SK-N-SH treated with all-trans-retinoic acid at 6 μM for 48 hours (cell line): Measurements from ENCODE around the gene USF3.

Experiments
- ATAC-seq: fragments of 200-7000 bp; cut with Tn5 transposase; 3 replicates; pipeline ENCODE4 v1.9.1; 2020; ENCODE audit warnings: mild to moderate bottlenecking, moderate library complexity
- ARNTL ChIP-seq: fragments of 450-650 bp; formaldehyde crosslinking; IDR thresholded peaks from 2 replicates; pipeline ENCODE4 v1.5.0; 2020; ENCODE audit warnings: low read depth, mild to moderate bottlenecking, moderate library complexity, borderline replicate concordance
- BACH2 ChIP-seq: fragments of 250-450 bp; sonication (Bioruptor Pico); IDR thresholded peaks from 2 replicates; pipeline ENCODE4 v1.9.0; 2021; ENCODE audit warnings: mild to moderate bottlenecking, borderline replicate concordance
- CSDC2 ChIP-seq: fragments of 250-450 bp; sonication (Bioruptor Pico); IDR thresholded peaks from 2 replicates; pipeline ENCODE4 v1.5.0; 2020; ENCODE audit warnings: mild to moderate bottlenecking, moderate library complexity
- GLIS3 ChIP-seq: fragments of 250-450 bp; sonication (Bioruptor Pico); IDR thresholded peaks from 2 replicates; pipeline ENCODE4 v1.5.0; 2020; ENCODE audit warnings: mild to moderate bottlenecking, moderate library complexity
- ISL1 ChIP-seq: fragments of 250-450 bp; sonication (Bioruptor Pico); IDR thresholded peaks from 2 replicates; pipeline ENCODE4 v2.1.2; 2022; ENCODE audit warnings: mild to moderate bottlenecking, moderate library complexity
- OSR1 ChIP-seq: fragments of 250-450 bp; sonication (Bioruptor Pico); IDR thresholded peaks from 2 replicates; pipeline ENCODE4 v1.8.0; 2022; ENCODE audit warnings: moderate library complexity, mild to moderate bottlenecking, inconsistent platforms
- PPARA ChIP-seq: fragments of 250-450 bp; sonication (Bioruptor Pico); IDR thresholded peaks from 2 replicates; pipeline ENCODE4 v1.5.0; 2020; ENCODE audit warnings: mild to moderate bottlenecking, borderline replicate concordance
- RARB ChIP-seq: fragments of 250-450 bp; sonication (Bioruptor Pico); IDR thresholded peaks from 2 replicates; pipeline ENCODE4 v1.8.0; 2021; ENCODE audit warnings: mild to moderate bottlenecking, moderate library complexity
- SNAI2 ChIP-seq: fragments of 250-450 bp; sonication (Bioruptor Pico); IDR thresholded peaks from 2 replicates; pipeline ENCODE4 v1.5.0; 2020; ENCODE audit warnings: mild to moderate bottlenecking, moderate library complexity
- TCF4 ChIP-seq: fragments of 250-450 bp; sonication (Bioruptor Pico); IDR thresholded peaks from 2 replicates; pipeline ENCODE4 v1.8.0; 2021; ENCODE audit warnings: mild to moderate bottlenecking, moderate library complexity, borderline replicate concordance
- TOX ChIP-seq: fragments of 250-450 bp; sonication (Bioruptor Pico); IDR thresholded peaks from 2 replicates; pipeline ENCODE4 v1.8.0; 2021; ENCODE audit warnings: mild to moderate bottlenecking, moderate library complexity, borderline replicate concordance
- ZC3H10 ChIP-seq: fragments of 250-450 bp; sonication (Bioruptor Pico); IDR thresholded peaks from 2 replicates; pipeline ENCODE4 v1.5.1; 2021; ENCODE audit warnings: mild to moderate bottlenecking, moderate library complexity
- ZFP3 ChIP-seq: fragments of 250-450 bp; sonication (Bioruptor Pico); IDR thresholded peaks from 2 replicates; pipeline ENCODE4 v1.5.0; 2020; ENCODE audit warnings: mild to moderate bottlenecking, moderate library complexity
- ZFP30 ChIP-seq: fragments of 450-650 bp; formaldehyde crosslinking; IDR thresholded peaks from 2 replicates; pipeline ENCODE4 v1.5.0; 2022; ENCODE audit warnings: mild to moderate bottlenecking, moderate library complexity
- ZNF565 ChIP-seq: fragments of 450-650 bp; formaldehyde crosslinking; conservative IDR thresholded peaks from 2 replicates; pipeline ENCODE4 v1.5.0; 2020; ENCODE audit warnings: low read depth, mild to moderate bottlenecking, moderate library complexity
- ZNF70 ChIP-seq: fragments of 450-650 bp; formaldehyde crosslinking; IDR thresholded peaks from 2 replicates; pipeline ENCODE4 v1.5.0; 2020; ENCODE audit warnings: mild to moderate bottlenecking, moderate library complexity
- ZNF8 ChIP-seq: fragments of 450-650 bp; formaldehyde crosslinking; IDR thresholded peaks from 2 replicates; pipeline ENCODE4 v1.5.0; 2020; ENCODE audit warnings: mild to moderate bottlenecking, moderate library complexity
- TF ChIP-seq, protein P1 (sequence below): fragments of 250-450 bp; sonication (Bioruptor Pico); IDR thresholded peaks from 2 replicates; pipeline ENCODE4 v1.8.0; 2021; ENCODE audit warnings: low read depth, mild to moderate bottlenecking, moderate library complexity, borderline replicate concordance
- TF ChIP-seq, protein P2 (sequence below): fragments of 250-450 bp; sonication (Bioruptor Pico); IDR thresholded peaks from 2 replicates; pipeline ENCODE4 v1.8.0; 2020; ENCODE audit warnings: mild to moderate bottlenecking, moderate library complexity, borderline replicate concordance
- TF ChIP-seq, protein P3 (sequence below): fragments of 250-450 bp; sonication (Bioruptor Pico); IDR thresholded peaks from 2 replicates; pipeline ENCODE4 v1.5.1; 2020; ENCODE audit warnings: low read depth, mild to moderate bottlenecking, moderate library complexity
- TF ChIP-seq, protein P4 (sequence below): fragments of 250-450 bp; sonication (Bioruptor Pico); IDR thresholded peaks from 2 replicates; pipeline ENCODE4 v1.5.0; 2020; ENCODE audit warnings: mild to moderate bottlenecking, moderate library complexity
- TF ChIP-seq, protein P5 (sequence below): fragments of 250-450 bp; sonication (Bioruptor Pico); IDR thresholded peaks from 2 replicates; pipeline ENCODE4 v1.5.1; 2021; ENCODE audit warnings: mild to moderate bottlenecking, moderate library complexity

The USF3 gene

DNA sequence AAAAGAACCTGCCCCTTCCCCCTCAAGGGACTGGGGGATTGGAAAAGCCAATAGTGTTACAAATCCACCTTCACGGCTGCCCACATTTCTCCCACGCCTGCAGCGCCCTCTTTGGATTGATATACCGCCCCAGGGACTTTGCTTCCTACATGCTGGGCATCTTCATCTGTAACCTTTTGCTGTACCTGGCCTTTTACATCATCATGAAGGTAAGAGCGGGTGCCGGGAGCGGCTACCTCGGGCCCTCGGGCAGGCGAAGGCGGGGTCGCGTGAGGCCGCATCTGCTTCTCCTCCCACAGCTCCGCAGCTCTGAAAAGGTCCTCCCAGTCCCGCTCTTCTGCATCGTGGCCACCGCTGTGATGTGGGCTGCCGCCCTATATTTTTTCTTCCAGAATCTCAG, 73.1 kb downstream of the USF3 start:
- TF ChIP-seq ISL1 (CRISPR knock-in tag) (no peak), PPARA (no peak), ARNTL (no peak), OSR1 (CRISPR knock-in tag) (no peak), ZFP3 (no peak), BACH2 (CRISPR knock-in tag) (no peak), CSDC2 (CRISPR knock-in tag) (no peak), ZNF70 (CRISPR knock-in tag) (no peak), ZC3H10 (CRISPR knock-in tag) (no peak), TOX (CRISPR knock-in tag) (no peak), TCF4 (CRISPR knock-in tag) (no peak)
- TF ChIP-seq, protein P1, sequence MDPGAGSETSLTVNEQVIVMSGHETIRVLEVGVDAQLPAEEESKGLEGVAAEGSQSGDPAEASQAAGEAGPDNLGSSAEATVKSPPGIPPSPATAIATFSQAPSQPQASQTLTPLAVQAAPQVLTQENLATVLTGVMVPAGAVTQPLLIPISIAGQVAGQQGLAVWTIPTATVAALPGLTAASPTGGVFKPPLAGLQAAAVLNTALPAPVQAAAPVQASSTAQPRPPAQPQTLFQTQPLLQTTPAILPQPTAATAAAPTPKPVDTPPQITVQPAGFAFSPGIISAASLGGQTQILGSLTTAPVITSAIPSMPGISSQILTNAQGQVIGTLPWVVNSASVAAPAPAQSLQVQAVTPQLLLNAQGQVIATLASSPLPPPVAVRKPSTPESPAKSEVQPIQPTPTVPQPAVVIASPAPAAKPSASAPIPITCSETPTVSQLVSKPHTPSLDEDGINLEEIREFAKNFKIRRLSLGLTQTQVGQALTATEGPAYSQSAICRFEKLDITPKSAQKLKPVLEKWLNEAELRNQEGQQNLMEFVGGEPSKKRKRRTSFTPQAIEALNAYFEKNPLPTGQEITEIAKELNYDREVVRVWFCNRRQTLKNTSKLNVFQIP (CRISPR knock-in tag): no peak
- TF ChIP-seq, protein P2, sequence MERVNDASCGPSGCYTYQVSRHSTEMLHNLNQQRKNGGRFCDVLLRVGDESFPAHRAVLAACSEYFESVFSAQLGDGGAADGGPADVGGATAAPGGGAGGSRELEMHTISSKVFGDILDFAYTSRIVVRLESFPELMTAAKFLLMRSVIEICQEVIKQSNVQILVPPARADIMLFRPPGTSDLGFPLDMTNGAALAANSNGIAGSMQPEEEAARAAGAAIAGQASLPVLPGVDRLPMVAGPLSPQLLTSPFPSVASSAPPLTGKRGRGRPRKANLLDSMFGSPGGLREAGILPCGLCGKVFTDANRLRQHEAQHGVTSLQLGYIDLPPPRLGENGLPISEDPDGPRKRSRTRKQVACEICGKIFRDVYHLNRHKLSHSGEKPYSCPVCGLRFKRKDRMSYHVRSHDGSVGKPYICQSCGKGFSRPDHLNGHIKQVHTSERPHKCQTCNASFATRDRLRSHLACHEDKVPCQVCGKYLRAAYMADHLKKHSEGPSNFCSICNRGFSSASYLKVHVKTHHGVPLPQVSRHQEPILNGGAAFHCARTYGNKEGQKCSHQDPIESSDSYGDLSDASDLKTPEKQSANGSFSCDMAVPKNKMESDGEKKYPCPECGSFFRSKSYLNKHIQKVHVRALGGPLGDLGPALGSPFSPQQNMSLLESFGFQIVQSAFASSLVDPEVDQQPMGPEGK (CRISPR knock-in tag): no peak
- ATAC-seq: no peak

DNA sequence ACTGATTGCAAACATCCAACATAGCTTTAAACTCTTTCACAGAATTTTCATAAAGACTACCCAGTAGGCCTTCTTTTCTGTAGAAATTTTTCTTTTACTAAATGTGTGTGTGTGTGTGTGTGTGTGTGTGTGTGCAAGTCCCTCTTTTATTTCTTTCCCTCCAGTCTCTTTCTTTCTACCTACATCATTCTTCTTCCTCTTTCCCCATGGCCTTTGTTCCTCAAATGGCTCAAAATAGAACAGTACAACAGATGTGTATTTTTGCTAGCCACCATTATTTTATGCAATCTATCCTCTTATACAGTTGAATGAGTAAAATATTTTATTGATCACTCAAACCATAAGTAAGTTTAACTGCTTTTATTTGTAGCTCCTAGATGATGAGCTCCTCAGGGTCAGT, 76.4 kb downstream of the USF3 start:
- TF ChIP-seq, protein P3, sequence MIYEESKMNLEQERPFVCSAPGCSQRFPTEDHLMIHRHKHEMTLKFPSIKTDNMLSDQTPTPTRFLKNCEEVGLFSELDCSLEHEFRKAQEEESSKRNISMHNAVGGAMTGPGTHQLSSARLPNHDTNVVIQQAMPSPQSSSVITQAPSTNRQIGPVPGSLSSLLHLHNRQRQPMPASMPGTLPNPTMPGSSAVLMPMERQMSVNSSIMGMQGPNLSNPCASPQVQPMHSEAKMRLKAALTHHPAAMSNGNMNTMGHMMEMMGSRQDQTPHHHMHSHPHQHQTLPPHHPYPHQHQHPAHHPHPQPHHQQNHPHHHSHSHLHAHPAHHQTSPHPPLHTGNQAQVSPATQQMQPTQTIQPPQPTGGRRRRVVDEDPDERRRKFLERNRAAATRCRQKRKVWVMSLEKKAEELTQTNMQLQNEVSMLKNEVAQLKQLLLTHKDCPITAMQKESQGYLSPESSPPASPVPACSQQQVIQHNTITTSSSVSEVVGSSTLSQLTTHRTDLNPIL (CRISPR knock-in tag): no peak
- no peak for TF ChIP-seq ZFP30
- TF ChIP-seq ZC3H10 (CRISPR knock-in tag): no peak
- TF ChIP-seq PPARA: no peak
- no peak for TF ChIP-seq RARB (CRISPR knock-in tag)
- TF ChIP-seq GLIS3: no peak
- TF ChIP-seq ZNF70 (CRISPR knock-in tag): no peak
- TF ChIP-seq ZNF565 (CRISPR knock-in tag): no peak
- no peak for TF ChIP-seq ARNTL
- no peak for TF ChIP-seq ZNF8 (CRISPR knock-in tag)
- TF ChIP-seq TCF4 (CRISPR knock-in tag): no peak
- TF ChIP-seq, protein P4, sequence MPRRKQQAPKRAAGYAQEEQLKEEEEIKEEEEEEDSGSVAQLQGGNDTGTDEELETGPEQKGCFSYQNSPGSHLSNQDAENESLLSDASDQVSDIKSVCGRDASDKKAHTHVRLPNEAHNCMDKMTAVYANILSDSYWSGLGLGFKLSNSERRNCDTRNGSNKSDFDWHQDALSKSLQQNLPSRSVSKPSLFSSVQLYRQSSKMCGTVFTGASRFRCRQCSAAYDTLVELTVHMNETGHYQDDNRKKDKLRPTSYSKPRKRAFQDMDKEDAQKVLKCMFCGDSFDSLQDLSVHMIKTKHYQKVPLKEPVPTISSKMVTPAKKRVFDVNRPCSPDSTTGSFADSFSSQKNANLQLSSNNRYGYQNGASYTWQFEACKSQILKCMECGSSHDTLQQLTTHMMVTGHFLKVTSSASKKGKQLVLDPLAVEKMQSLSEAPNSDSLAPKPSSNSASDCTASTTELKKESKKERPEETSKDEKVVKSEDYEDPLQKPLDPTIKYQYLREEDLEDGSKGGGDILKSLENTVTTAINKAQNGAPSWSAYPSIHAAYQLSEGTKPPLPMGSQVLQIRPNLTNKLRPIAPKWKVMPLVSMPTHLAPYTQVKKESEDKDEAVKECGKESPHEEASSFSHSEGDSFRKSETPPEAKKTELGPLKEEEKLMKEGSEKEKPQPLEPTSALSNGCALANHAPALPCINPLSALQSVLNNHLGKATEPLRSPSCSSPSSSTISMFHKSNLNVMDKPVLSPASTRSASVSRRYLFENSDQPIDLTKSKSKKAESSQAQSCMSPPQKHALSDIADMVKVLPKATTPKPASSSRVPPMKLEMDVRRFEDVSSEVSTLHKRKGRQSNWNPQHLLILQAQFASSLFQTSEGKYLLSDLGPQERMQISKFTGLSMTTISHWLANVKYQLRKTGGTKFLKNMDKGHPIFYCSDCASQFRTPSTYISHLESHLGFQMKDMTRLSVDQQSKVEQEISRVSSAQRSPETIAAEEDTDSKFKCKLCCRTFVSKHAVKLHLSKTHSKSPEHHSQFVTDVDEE (CRISPR knock-in tag): no peak
- TF ChIP-seq, protein P1 (CRISPR knock-in tag): no peak
- no peak for TF ChIP-seq ISL1 (CRISPR knock-in tag)
- no peak for TF ChIP-seq CSDC2 (CRISPR knock-in tag)
- no peak for TF ChIP-seq BACH2 (CRISPR knock-in tag)
- TF ChIP-seq TOX (CRISPR knock-in tag): no peak
- TF ChIP-seq, protein P5, sequence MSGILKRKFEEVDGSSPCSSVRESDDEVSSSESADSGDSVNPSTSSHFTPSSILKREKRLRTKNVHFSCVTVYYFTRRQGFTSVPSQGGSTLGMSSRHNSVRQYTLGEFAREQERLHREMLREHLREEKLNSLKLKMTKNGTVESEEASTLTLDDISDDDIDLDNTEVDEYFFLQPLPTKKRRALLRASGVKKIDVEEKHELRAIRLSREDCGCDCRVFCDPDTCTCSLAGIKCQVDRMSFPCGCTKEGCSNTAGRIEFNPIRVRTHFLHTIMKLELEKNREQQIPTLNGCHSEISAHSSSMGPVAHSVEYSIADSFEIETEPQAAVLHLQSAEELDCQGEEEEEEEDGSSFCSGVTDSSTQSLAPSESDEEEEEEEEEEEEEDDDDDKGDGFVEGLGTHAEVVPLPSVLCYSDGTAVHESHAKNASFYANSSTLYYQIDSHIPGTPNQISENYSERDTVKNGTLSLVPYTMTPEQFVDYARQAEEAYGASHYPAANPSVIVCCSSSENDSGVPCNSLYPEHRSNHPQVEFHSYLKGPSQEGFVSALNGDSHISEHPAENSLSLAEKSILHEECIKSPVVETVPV: no peak
- no peak for TF ChIP-seq SNAI2
- no peak for ATAC-seq
